Thymus (tissue), 11 donors: ENCODE data around the gene CAPN14. TPM values are rescaled to one million over a fixed set of nuclear protein-coding genes. Genes with fewer than 3 reads are reported as not detected.
"Not testable (repeated sequence)": the region's sequence is repeated elsewhere in the genome, so short reads cannot be mapped to it uniquely, and the experiment has no call there.

ENCODE experiments used
- DNase-seq, 9 donors: peaks; one replicate each; pipeline ENCODE4 v3.0.0-alpha.2; 2013; ENCODE audit warnings: low spot score in 9 of 9, low read depth in 6 of 9, missing footprints in 1 of 9
- H3K27ac ChIP-seq, 2 donors: one replicate each; pipeline ENCODE4 v1.5.1; 2013; ENCODE audit warnings: control low read depth in 1 of 2, low read depth in 1 of 2, low read length in 1 of 2, mild to moderate bottlenecking in 1 of 2, moderate library complexity in 1 of 2
- H3K27me3 ChIP-seq, 2 donors: one replicate each; pipeline ENCODE4 v1.5.1; 2013; ENCODE audit warnings: low read length in 1 of 2; ENCODE audit not compliant: control insufficient read depth in 2 of 2, insufficient read depth in 1 of 2
- H3K36me3 ChIP-seq, 2 donors: one replicate each; pipeline ENCODE4 v1.5.1; 2013; ENCODE audit warnings: low read length in 1 of 2, mild to moderate bottlenecking in 1 of 2, moderate library complexity in 1 of 2; ENCODE audit not compliant: control insufficient read depth in 2 of 2, insufficient read depth in 2 of 2
- H3K4me1 ChIP-seq, 2 donors: one replicate each; pipeline ENCODE4 v1.5.1; 2013; ENCODE audit warnings: low read length in 2 of 2; ENCODE audit not compliant: control insufficient read depth in 2 of 2, insufficient read depth in 2 of 2
- H3K4me3 ChIP-seq, 2 donors: one replicate each; pipeline ENCODE4 v1.5.1; 2013; ENCODE audit warnings: low read length in 2 of 2, control low read depth in 1 of 2, mild to moderate bottlenecking in 1 of 2
- H3K9me3 ChIP-seq, 2 donors: one replicate each; pipeline ENCODE4 v1.5.1; 2013; ENCODE audit warnings: low read length in 1 of 2, mild to moderate bottlenecking in 1 of 2; ENCODE audit not compliant: control insufficient read depth in 2 of 2, insufficient read depth in 1 of 2
- WGBS: extraction: QIAGEN DNeasy Blood & Tissue Kit; methylation state at CpG from one replicate; pipeline ENCODE4 v1.1.7; 2013; 5-methylcytosine and 5-hydroxymethylcytosine counted together
- polyA plus RNA-seq: library from polyadenylated mRNA; stranded (reverse); fragments of 200-250 nt; gene quantifications from one replicate; pipeline ENCODE4 v1.2.3, GENCODE V29; 2013
- total RNA-seq: library from RNA; stranded (reverse); fragments of 120-200 nt; gene quantifications from one replicate; pipeline ENCODE4 v1.2.4, GENCODE V29; 2013
- donor health status: healthy.

Gene CAPN14
- total and polyA plus RNA-seq, 2 donors, result 0.52 to 0.62 TPM

GRCh38 chr2:31196622-31197021 is 20.7 kb downstream of the CAPN14 start:
- no peak overlapping the region for H3K4me3 ChIP-seq
- H3K36me3 ChIP-seq, result no peaks in the 10 kb centered on the region
- 98% methylated on average over 2 of the region's 2 CpGs for WGBS
- no peaks in the 10 kb centered on the region for H3K27me3 ChIP-seq
- no peaks in the 10 kb centered on the region for H3K4me1 ChIP-seq
- DNase-seq, result no peak
- no peaks in the 10 kb centered on the region for H3K9me3 ChIP-seq
- no peak overlapping the region for H3K27ac ChIP-seq

DNA sequence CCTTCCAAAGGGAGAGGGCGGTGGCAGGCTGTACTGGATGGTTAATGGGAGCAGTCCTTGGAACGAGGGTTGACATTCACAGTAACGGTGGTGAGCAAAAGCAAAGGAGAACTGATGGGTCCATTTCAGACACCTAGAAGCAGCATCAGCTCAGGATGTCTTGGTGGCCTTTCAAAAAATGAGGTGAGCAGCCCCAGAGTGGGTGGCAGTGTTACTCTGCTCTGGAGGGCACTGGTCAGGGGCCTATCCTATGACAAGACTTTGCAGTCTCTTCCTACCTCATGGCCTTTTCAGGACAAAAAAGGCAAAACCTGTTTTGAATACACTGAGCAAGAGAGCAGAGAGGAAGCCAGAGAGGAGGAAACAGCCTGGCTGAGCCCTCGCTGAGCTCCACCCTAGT is 23.5 kb downstream of the CAPN14 start:
- no peak overlapping the region for H3K27ac ChIP-seq
- no peak overlapping the region for H3K4me3 ChIP-seq
- H3K27me3 ChIP-seq, result no peaks in the 10 kb centered on the region
- no peaks in the 10 kb centered on the region for H3K4me1 ChIP-seq
- no peak for DNase-seq
- H3K9me3 ChIP-seq, result no peaks in the 10 kb centered on the region
- 94% methylated on average over 4 of the region's 4 CpGs for WGBS
- H3K36me3 ChIP-seq, result no peaks in the 10 kb centered on the region

DNA sequence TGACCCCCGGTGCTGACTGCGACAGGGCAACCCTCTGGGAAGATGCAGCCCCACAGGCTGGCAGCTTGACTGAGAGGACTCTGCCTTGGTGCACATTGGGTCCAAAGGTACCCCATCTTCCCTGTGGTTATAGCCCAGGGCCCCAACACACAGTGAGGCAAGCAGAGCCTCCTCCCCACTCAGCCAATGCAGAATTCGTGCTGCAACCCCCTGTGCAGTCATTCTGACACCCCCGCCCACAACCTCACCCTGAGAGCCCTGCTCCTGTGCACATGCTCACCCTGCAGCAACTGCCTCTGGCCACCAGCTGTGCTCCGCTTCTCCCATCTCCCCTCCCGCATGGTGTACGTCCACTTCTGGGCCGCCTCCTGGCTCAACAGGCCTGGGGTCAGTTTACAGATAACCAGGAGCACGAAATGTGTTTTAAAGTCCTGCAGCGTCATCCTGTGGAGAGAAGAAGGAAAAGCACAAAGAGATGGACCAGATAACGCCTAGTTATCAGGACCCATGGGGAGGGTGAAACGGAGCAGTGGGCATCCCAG is 24.4 kb downstream of the CAPN14 start:
- Histone ChIP-seq H3K9me3 (no peaks in the 10 kb centered on the region), H3K4me1 (no peaks in the 10 kb centered on the region), H3K27me3 (no peaks in the 10 kb centered on the region), H3K36me3 (no peaks in the 10 kb centered on the region), H3K4me3 (no peak overlapping the region), H3K27ac (no peak overlapping the region)
- 96% methylated on average over 12 of the region's 12 CpGs for WGBS
- no peak for DNase-seq

- no peak for DNase-seq
- Histone ChIP-seq H3K27ac (no peak overlapping the region), H3K36me3 (no peaks in the 10 kb centered on the region), H3K4me3 (no peak overlapping the region), H3K4me1 (no peaks in the 10 kb centered on the region), H3K9me3 (no peaks in the 10 kb centered on the region), H3K27me3 (no peaks in the 10 kb centered on the region)
- WGBS, result 96% methylated on average over 2 of the region's 2 CpGs
Measured at GRCh38 chr2:31192396-31192795, 24.9 kb downstream of the CAPN14 start.

GRCh38 chr2:31191931-31192330 is 25.4 kb downstream of the CAPN14 start:
- WGBS, result 97% methylated on average over 11 of the region's 11 CpGs
- no peak for DNase-seq
- H3K36me3 ChIP-seq, result no peaks in the 10 kb centered on the region
- no peak overlapping the region for H3K4me3 ChIP-seq
- no peaks in the 10 kb centered on the region for H3K4me1 ChIP-seq
- no peaks in the 10 kb centered on the region for H3K27me3 ChIP-seq
- H3K27ac ChIP-seq, result no peak overlapping the region
- no peaks in the 10 kb centered on the region for H3K9me3 ChIP-seq

DNA sequence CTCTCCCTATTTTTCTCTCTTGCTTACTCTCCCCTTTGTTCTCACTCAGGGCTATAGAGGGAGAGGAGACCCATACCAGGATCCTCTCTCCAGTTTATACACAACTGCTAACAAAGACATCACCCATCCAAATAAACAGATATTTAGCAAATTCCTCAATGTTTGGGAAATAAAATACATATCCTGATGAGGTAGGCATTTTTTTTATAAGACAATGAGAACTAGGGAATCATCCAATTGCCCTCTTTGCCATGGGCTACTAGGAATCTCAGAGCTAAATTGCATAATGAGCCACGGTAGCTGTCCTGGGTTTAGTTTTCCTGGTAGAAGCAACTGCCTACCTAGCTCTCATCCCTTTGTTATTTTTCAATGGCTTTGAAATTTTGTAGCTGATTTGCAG is 27.1 kb downstream of the CAPN14 start:
- Histone ChIP-seq H3K36me3 (no peaks in the 10 kb centered on the region), H3K27ac (no peak overlapping the region), H3K9me3 (no peaks in the 10 kb centered on the region), H3K4me1 (no peaks in the 10 kb centered on the region), H3K4me3 (no peak overlapping the region), H3K27me3 (no peaks in the 10 kb centered on the region)
- WGBS, result 95% methylated on average over 1 of the region's 1 CpG
- no peak for DNase-seq

- H3K4me3 ChIP-seq, result no peak overlapping the region
- 93% methylated on average over 4 of the region's 4 CpGs for WGBS
- no peaks in the 10 kb centered on the region for H3K27me3 ChIP-seq
- DNase-seq, result no peak
- H3K27ac ChIP-seq, result no peak overlapping the region
- no peaks in the 10 kb centered on the region for H3K4me1 ChIP-seq
- no peaks in the 10 kb centered on the region for H3K9me3 ChIP-seq
- H3K36me3 ChIP-seq, result no peaks in the 10 kb centered on the region
Measured at GRCh38 chr2:31189141-31189540, 28.2 kb downstream of the CAPN14 start.

DNA sequence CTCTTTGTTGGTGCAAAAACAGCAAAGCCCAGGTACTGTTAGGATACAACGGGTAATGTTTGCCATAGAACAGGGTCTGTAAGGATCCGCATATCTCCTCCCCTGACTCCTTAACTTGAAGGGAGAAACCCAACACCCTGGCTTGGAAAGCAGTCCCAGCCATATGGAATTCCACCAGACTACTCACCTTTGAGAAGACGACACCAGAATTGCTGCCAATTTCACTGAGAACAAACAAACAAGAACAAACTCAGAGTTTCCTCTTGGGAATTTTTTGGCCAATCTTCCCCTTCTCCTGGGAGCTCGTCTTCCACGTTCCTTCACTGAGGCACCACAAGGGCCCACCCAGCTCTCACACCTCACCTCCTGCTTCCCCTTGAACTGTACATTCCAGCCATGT is 29.2 kb downstream of the CAPN14 start:
- 93% methylated on average over 5 of the region's 5 CpGs for WGBS
- no peak overlapping the region for H3K27ac ChIP-seq
- no peak overlapping the region for H3K4me3 ChIP-seq
- DNase-seq, result no peak
- H3K36me3 ChIP-seq, result no peaks in the 10 kb centered on the region
- no peaks in the 10 kb centered on the region for H3K27me3 ChIP-seq
- H3K4me1 ChIP-seq, result no peaks in the 10 kb centered on the region
- no peaks in the 10 kb centered on the region for H3K9me3 ChIP-seq

GRCh38 chr2:31187166-31187565 is 30.1 kb downstream of the CAPN14 start:
- Histone ChIP-seq H3K27me3 (no peaks in the 10 kb centered on the region), H3K4me3 (no peak overlapping the region), H3K36me3 (no peaks in the 10 kb centered on the region), H3K27ac (no peak overlapping the region), H3K9me3 (no peaks in the 10 kb centered on the region), H3K4me1 (no peaks in the 10 kb centered on the region)
- 97% methylated on average over 4 of the region's 4 CpGs for WGBS
- DNase-seq, result no peak

DNA sequence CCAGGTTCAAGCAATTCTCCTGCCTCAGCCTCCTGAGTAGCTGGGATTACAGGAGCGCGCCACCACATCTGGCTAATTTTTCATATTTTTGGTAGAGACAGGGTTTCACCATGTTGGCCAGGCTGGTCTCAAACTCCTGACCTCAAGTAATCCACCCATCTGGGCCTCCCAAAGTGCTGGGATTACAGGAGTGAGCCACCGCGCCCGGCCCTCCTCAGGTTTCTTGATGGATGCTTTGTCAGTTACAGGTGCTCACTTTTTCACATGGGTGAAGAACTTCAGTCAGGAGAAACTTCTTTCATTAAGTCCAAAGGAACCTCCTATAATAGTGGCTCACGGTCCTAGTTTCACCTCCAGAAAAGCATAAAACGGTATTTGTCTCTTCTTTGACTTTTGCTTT is 33.3 kb downstream of the CAPN14 start:
- not testable (repeated sequence) for H3K27ac ChIP-seq, H3K9me3 ChIP-seq, H3K27me3 ChIP-seq, H3K36me3 ChIP-seq, DNase-seq, H3K4me1 ChIP-seq, H3K4me3 ChIP-seq
- 97% methylated on average over 7 of the region's 7 CpGs for WGBS
